PFSK-1 (cell line): Measurements from ENCODE around the gene TMEM229B. TPM values are rescaled to one million over a fixed set of nuclear protein-coding genes. Genes with fewer than 3 reads are reported as not detected.

Source experiments
- FOXP2 ChIP-seq: optimal IDR thresholded peaks from 2 replicates; pipeline ENCODE3; 2011; ENCODE audit warnings: borderline replicate concordance, control low read depth, inconsistent platforms; ENCODE audit not compliant: insufficient read depth; ENCODE audit errors: extremely low read length, extremely low read depth
- POLR2AphosphoS5 ChIP-seq: IDR thresholded peaks from 2 replicates; pipeline ENCODE4 v1.6.1; 2012; ENCODE audit warnings: low read depth, mild to moderate bottlenecking, control low read depth, low read length, moderate library complexity
- SIN3A ChIP-seq: IDR thresholded peaks from 2 replicates; pipeline ENCODE4 v1.6.1; 2012; ENCODE audit warnings: mild to moderate bottlenecking, low read length, moderate library complexity, borderline replicate concordance; ENCODE audit not compliant: insufficient read depth
- TAF1 ChIP-seq: IDR thresholded peaks from 2 replicates; pipeline ENCODE4 v1.6.1; 2012; ENCODE audit warnings: low read length, control low read depth, borderline replicate concordance; ENCODE audit not compliant: insufficient read depth
- polyA plus RNA-seq: library from polyadenylated mRNA; unstranded; fragments of >200 nt; gene quantifications from one replicate; pipeline ENCODE4 v1.2.1, GENCODE V29; 2012; ENCODE audit warnings: low read depth, missing spikeins; ENCODE audit not compliant: insufficient read length
- TF ChIP-seq, protein P1 (sequence below), 2 experiments: IDR thresholded peaks; 2 replicates each; pipeline versions ENCODE4 v1.6.1 to v1.8.0; 2011 to 2012; ENCODE audit warnings: low read depth in 2 of 2, low read length in 2 of 2, control low read depth in 1 of 2, inconsistent platforms in 1 of 2, mild to moderate bottlenecking in 1 of 2, moderate library complexity in 1 of 2; ENCODE audit not compliant: insufficient read depth in 1 of 2

The TMEM229B gene
- polyA plus RNA-seq = not detected

DNA sequence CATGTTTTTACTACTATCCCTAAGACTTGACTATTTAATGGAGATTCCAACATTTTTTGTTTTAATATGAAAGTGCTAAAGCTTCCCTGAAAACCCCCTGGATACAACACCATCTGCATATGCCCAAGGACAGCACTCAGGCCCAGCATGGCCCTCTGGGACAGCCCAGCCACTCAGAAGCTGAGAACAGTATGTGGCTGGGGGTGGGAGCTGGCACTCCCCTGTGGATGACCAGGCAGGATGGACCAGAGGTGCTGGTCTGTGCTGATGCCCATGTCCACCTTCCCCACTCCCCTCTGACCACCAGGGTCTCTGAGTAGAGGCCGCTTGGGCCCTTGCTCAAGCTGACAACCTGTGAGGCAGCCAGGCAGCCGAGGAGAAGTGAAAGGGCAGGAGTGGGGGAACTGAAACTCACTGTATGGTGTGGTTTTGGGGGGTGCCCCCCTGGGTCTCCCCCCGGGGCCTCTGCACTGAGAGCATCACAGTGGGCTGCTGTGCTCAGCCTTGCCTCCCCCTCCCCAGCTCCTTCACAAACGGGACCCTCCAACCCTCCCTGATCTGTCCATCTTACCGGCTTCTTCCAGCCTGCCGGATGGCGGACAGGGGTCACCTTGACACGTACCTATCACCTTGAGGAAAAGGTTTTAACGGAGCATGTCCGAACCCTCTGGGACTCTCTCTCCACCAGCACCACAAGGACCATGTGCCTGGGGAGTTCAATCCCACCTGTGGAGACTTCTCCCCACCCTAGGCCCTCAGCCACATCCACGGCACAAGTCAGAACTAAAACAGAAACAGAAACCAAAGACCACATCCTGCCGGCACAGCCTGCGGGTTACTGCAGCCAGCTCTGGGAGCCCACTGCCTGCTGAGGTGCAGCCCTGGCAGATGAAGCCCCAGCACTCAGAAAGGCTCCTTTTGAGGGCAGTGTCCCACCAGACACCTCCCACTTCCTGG, at the start of gene TMEM229B:
TSS of gene TMEM229B (minus strand) at position 785 of the 957 bp plus-strand sequence. CDS start 14,798 bp downstream, outside the sequence.
- TF ChIP-seq FOXP2 = no peak
- TF ChIP-seq, protein P1, sequence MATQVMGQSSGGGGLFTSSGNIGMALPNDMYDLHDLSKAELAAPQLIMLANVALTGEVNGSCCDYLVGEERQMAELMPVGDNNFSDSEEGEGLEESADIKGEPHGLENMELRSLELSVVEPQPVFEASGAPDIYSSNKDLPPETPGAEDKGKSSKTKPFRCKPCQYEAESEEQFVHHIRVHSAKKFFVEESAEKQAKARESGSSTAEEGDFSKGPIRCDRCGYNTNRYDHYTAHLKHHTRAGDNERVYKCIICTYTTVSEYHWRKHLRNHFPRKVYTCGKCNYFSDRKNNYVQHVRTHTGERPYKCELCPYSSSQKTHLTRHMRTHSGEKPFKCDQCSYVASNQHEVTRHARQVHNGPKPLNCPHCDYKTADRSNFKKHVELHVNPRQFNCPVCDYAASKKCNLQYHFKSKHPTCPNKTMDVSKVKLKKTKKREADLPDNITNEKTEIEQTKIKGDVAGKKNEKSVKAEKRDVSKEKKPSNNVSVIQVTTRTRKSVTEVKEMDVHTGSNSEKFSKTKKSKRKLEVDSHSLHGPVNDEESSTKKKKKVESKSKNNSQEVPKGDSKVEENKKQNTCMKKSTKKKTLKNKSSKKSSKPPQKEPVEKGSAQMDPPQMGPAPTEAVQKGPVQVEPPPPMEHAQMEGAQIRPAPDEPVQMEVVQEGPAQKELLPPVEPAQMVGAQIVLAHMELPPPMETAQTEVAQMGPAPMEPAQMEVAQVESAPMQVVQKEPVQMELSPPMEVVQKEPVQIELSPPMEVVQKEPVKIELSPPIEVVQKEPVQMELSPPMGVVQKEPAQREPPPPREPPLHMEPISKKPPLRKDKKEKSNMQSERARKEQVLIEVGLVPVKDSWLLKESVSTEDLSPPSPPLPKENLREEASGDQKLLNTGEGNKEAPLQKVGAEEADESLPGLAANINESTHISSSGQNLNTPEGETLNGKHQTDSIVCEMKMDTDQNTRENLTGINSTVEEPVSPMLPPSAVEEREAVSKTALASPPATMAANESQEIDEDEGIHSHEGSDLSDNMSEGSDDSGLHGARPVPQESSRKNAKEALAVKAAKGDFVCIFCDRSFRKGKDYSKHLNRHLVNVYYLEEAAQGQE (IDR thresholded peaks at IDR 0.05; ENCODE audit: insufficient read depth in 1 of 2, low read depth in 2 of 2, low read length in 2 of 2) = no peak
- no peak for TF ChIP-seq SIN3A
- no peak for TF ChIP-seq POLR2AphosphoS5
- no peak for TF ChIP-seq TAF1

DNA sequence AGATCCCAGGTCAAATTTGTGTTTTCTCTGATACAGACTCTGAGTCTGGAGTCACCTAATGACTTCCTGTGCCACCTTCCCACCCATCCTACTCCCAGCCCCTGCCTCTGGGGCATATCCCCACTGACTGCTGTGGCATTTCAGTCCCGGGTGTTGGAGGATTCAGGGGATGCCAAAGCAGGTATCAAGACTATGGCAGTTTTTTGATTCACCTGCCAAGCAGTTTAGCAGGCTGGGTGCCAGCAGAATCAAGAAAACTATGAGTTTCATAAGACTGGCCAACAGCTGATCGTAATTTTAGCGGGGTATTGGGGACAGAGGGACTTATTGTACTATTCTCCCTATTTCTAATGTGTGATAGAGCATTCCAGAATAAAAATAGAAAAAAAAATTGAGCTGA, 49.2 kb upstream of the TMEM229B start:
- TF ChIP-seq TAF1 (no peak), FOXP2 (no peak), POLR2AphosphoS5 (no peak), SIN3A (no peak)
- TF ChIP-seq, protein P1 (IDR thresholded peaks at IDR 0.05; ENCODE audit: insufficient read depth in 1 of 2, low read depth in 2 of 2, low read length in 2 of 2) = no peak

DNA sequence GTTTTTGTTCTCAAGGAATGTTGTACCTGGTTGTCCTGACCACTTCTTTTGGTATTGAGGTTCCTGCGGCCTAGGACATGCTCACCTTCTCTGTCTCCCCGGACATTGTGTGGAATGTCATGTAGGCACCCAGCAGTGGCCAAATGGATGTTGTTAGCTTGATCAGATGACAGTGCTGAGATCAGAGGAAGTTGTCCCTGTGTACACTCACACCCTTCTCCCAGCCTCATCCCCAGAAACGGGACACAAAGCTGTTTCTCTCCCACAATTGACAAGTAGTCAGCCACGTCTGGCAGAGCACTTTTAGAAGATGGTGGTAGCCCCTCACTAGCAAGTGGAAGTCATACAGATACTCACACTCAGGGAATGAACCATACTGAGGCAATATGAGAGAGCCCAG, 47.6 kb upstream of the TMEM229B start:
- TF ChIP-seq TAF1 (no peak), FOXP2 (no peak), SIN3A (no peak), POLR2AphosphoS5 (no peak)
- TF ChIP-seq, protein P1 (IDR thresholded peaks at IDR 0.05; ENCODE audit: insufficient read depth in 1 of 2, low read depth in 2 of 2, low read length in 2 of 2) = no peak

DNA sequence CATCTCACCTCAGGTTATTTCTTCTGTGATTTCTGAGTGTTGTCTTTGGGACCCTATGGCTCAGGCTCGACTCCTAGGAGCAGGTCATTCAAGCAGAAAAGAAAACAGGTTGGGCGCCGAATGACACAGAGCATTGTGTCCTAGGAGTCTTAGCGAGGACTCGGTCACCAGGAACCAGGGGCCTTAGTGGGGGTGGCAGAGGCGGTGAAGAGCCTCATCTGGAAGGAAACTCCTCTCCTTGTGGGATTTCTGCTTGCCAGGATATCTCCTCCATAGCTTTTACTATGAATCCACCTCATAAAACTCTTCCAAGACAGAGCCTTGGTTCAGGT, 45.2 kb upstream of the TMEM229B start:
- TF ChIP-seq FOXP2 = no peak
- no peak for TF ChIP-seq TAF1
- TF ChIP-seq, protein P1 (IDR thresholded peaks at IDR 0.05; ENCODE audit: insufficient read depth in 1 of 2, low read depth in 2 of 2, low read length in 2 of 2) = no peak
- no peak for TF ChIP-seq SIN3A
- TF ChIP-seq POLR2AphosphoS5 = no peak
